GM20431 (cell line): ENCODE data around the gene WDR89.
"Not testable (repeated sequence)": the region's sequence is repeated elsewhere in the genome, so short reads cannot be mapped to it uniquely, and the experiment has no call there.

Experiments
- in situ Hi-C: fragments of 300-500 bp; cut with MseI, MboI; formaldehyde crosslinking; loops from one replicate; pipeline ENCODE4 v1.15.0; 2020; ENCODE audit warnings: low sequenced_read_pairs; ENCODE audit not compliant: unreplicated experiment

Gene WDR89

GRCh38 chr14:63654936-63655335 is 13.3 kb upstream of the WDR89 start:
- in situ Hi-C loops, result no loop called here

- in situ Hi-C loops, result no loop called here
These were observed 12.7 kb upstream of the WDR89 start for GRCh38 chr14:63654346-63654745.

GRCh38 chr14:63652406-63652805 is 10.7 kb upstream of the WDR89 start:
- in situ Hi-C loops, result no loop called here

- in situ Hi-C loops, result no loop called here
These were observed 8.7 kb upstream of the WDR89 start for GRCh38 chr14:63650256-63650952.

DNA sequence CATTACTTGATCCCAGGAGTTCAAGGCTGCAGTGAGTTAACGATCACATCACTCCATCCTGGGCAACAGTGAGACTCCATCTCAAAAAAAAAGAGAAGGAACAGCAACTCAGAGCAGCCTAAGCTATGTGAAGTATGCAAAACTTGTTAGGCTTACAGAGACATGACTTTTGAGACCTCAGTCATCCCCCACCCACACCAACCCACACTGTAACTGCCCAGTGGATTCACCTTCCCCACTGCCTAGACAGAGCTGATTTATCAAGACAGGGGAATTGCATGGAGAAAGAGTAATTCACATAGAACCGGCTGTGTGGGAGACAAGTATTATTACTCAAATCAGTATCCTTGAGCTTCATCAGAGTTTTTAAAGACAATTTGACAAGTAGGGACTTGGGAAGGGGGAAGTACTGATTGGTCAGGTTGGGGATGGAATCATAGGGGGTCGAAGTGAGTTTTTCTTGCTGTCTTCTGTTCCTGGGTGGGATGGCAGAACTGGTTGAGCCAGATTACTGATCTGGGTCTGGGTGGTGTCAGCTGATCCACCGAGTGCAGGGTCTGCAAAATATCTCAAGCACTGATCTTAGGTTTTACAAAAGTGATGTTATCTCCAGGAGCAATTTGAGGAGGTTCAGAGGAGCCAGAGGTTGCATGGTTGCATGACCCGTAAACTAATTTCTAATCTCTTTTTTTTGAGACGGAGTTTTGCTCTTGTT is 6.2 kb upstream of the WDR89 start:
- in situ Hi-C loops, result no loop called here

- in situ Hi-C loops, result no loop called here
These were observed 3.1 kb upstream of the WDR89 start for GRCh38 chr14:63644741-63645140.

DNA sequence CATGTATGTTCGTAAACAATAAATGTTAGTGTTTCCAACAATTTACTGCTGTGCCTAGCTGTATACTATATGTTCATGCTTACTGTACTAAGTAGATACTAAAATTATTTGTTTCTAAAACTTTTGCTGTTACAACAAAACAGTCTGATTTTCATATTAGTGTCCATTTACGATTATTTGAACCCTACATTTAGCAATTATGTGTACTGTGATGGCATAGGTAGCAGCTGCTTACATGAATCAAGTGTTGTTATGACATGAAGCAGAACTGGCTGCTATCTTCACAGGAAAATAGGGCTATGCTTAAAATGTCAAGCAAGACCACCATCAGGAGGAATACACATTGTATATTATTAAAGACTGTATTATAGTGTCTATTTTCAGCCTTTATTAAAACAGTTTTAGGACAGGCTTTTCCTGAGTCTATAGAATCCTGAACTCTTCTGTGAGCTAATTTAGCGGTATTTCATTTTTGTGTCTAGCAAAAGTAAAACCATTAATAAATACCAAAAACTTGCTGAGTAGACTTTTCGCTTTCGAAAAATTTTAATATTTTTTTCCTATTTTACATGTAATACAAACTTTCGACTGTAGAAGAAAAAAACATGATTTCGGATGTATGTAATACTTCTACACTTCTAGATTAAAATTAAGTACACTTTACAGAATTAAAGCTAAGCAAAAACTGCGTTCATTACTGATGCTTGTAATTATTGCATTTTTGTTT is 1.1 kb upstream of the WDR89 start:
- in situ Hi-C loops, result no loop called here

- in situ Hi-C loops, result no loop called here
These were observed 549 bp upstream of the WDR89 start for GRCh38 chr14:63642229-63642611.

DNA sequence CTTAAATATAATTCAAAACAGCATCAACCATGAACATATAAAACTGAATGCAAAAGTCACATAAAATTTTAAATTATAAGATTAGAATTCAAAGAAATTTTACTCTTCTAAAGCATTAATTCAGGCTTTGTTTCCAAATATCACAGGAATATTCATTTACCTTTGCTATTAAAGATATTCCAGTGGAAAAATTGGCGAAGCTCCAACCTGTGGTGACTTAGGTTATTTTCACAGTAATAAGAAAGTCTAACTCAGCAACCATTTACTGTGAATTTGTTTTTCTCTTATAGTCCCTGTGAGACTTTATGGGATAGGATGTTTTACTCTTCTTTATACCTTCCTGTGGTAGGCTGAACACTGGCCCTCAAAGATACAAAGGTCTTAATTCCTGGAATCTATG is 3.2 kb downstream of the WDR89 start:
- in situ Hi-C loops, result no loop called here

DNA sequence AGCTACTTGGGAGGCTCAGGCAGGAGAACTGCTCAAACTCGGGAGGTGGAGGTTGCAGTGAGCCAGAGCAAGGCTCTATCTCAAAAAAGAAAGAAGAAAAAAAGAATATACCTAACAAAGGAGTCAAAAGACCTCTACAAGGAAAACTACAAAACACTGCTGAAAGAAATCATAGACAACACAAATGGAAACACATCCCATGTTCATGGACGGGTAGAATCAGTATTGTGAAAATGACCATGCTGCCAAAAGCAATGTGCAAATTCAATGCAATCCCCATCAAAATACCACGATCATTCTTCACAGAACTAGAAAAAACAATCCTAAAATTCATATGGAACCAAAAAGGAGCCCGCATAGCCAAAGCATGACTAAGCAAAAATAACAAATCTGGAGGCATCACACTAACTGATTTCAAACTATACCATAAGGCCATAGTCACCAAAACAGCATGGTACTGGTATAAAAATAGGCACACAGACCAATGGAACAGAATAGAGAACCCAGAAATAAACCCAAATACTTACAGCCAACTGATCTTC is 5.5 kb downstream of the WDR89 start:
- in situ Hi-C loops, result not testable (repeated sequence)

GRCh38 chr14:63633801-63634200 is 7.9 kb downstream of the WDR89 start:
- in situ Hi-C loops, result no loop called here

DNA sequence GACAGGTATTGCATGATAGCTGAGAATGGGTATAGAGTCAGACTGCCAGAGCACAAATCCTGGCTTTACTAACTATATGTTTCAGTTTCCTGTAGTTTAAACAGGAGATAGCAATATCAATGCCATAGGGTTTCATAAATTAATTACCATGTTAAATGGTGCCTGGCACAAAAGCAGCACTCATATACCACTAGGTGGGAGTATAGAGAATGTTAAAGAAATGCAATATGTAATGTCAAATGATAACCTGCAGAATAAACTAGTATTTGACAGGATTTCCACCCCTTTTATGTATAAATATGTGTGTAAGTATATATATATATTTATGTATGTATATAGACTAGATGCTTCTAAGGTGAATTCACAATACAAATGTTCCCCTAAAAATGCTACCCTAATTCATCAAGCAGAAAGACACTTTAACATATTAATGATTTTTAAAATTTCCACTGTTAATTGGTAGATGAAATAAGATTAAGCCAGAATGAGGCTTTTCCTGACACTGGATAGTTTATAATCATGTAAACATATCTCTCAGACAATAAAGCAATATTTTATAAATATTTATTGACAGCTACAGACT is 8.6 kb downstream of the WDR89 start:
- in situ Hi-C loops, result no loop called here

DNA sequence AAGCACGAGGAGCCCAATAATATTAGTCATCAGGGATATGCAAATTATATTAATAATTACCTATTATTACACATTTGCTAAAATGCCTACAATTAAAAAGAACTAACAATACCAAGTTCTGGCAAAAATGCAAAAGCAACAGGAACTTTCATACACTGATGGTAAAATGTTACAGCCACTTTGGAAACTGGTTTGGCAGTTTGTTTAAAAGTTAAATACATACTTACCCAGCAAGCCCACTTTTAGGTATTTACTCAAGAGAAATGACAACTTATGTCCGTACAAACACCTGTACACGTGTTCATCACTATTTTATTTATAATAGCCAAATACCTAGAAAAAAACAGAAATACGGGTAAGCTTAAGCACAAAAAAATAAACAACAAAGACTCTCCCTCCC is 17.0 kb downstream of the WDR89 start:
- in situ Hi-C loops, result no loop called here

DNA sequence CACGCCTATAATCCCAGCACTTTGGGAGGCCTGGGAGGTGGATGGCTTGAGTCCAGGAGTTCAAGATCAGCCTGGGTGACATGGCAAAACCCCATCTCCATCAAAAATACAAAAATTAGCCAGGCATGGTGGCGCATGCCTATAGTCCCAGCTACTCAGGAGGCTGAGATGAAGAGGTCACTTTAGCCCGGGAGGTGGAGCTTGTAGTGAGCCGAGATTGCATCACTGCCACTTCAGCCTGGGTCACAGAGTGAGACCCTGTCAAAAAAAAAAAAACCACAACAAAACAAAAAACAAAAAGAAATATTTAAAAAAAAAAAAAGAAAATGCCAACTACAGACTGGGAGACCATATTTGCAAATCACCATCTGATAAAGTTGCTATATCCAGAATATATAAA is 17.5 kb downstream of the WDR89 start:
- in situ Hi-C loops, result no loop called here

- in situ Hi-C loops, result not testable (repeated sequence)
These were observed 19.7 kb downstream of the WDR89 start for GRCh38 chr14:63621975-63622374.

- in situ Hi-C loops, result no loop called here
These were observed 25.7 kb downstream of the WDR89 start for GRCh38 chr14:63616015-63616414.

DNA sequence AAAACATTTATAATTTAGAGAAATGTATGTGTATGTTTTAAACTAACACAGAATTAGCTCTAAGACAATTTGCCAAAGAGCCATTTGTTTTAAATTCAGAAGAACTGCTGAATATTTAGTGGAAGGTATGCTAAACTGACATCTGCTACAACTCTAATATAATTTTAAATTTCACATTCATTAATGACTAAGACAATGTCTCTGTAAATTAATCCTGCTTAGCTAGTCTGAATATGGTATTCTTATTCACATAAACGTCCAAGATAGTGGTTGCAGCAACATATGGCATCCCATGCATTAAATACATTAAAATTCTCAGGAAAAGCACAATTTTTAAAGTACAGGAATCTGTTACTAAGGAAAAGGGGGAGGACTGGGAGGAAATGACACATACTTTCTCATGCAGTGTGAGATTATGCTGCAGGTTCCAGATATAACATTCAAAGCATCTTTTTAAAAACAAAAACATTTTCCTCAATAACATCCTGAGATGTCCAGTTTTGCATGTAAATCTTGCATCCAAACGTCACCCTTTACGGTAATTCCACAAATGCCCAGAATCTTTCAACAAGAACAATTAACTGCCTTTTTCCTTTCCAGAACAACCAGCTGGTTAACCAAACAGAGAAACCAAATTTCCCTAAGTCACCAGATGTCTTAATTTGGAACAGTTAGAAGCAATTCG is 26.9 kb downstream of the WDR89 start:
- in situ Hi-C loops, result no loop called here

GRCh38 chr14:63611078-63611477 is 30.6 kb downstream of the WDR89 start:
- in situ Hi-C loops, result no loop called here

DNA sequence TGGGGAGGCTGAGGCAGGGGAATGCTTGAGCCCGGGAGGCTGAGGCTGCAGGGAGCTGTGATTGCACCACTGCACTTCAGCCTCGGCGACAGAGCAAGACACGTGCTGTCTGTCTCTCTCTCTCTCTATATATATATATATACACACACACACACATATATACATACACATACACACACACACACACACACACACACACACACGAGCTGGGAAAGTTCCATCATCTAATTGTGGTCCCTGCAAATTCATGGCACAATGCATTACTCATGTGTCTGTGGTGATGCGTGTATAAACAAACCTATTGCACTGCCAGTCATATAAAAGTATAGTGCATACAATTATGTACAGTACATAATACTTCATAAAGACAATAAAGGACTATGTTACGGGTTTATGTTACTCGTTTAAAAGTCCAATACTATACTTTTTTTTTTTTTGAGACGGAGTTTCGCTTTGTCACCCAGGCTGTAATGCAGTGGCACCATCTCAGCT is 36.6 kb downstream of the WDR89 start:
- in situ Hi-C loops, result no loop called here

GRCh38 chr14:63604626-63605025 is 37.0 kb downstream of the WDR89 start:
- in situ Hi-C loops, result no loop called here
